NB4 (cell line): ENCODE results near the gene DNAH17.

Experiments used
- DNase-seq: peaks from one replicate; pipeline ENCODE4 v3.0.0; 2010; ENCODE audit warnings: low read depth
- H3K4me3 ChIP-seq: one replicate; pipeline ENCODE4 v1.5.1; 2011; ENCODE audit warnings: mild to moderate bottlenecking, low read depth, low read length, moderate library complexity
- MYC ChIP-seq: IDR thresholded peaks from 2 replicates; pipeline ENCODE4 v1.6.1; 2011; ENCODE audit warnings: low read depth, low read length
- POLR2A ChIP-seq: IDR thresholded peaks from 2 replicates; pipeline ENCODE4 v1.6.1; 2011; ENCODE audit warnings: mild to moderate bottlenecking; ENCODE audit not compliant: insufficient read length; ENCODE audit errors: extremely low read depth
- TF ChIP-seq, protein P1 (sequence below): IDR thresholded peaks from one replicate; pipeline ENCODE4 v1.5.1; 2012; ENCODE audit warnings: low read depth, low read length
- TF ChIP-seq, protein P2 (sequence below): IDR thresholded peaks from 2 replicates; pipeline ENCODE4 v1.6.1; 2011; ENCODE audit warnings: low read depth, low read length

Gene DNAH17

DNA sequence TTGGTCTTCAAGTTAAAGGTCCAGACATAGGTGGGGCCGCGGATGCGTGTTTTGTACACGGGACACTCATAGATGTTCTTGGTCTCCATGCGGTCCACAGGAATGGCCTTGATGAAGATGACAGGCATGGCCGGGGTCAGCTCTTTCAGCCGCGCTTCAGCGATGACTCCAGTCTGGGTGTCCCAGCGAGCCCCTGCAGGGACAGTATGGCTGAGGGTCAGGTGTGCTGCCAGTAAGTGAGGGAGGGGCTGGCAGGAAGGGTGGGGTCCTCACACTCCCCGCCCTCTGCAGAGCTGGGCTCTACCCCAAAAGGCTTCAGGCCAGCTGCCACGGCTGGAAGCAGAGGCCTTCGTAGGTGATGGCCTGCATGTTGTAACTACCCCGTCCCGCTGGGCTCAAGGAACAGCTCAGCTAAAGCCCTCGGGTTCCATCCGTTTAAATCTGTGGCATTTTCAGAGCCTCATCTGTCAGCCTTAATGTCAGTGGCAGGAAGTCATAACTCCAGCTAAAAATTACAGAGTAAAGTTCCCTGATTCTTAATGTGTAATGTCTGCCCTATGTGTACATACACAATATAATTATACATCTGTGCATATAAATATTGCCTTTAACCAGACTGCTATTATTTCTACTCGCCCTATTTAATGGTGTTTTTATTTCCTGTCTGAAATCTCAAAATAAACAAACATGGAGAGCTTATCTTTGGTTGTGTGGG is 153.1 kb downstream of the DNAH17 start:
- DNase-seq, result no peak
- no peak overlapping the region for H3K4me3 ChIP-seq
- TF ChIP-seq, protein P1, sequence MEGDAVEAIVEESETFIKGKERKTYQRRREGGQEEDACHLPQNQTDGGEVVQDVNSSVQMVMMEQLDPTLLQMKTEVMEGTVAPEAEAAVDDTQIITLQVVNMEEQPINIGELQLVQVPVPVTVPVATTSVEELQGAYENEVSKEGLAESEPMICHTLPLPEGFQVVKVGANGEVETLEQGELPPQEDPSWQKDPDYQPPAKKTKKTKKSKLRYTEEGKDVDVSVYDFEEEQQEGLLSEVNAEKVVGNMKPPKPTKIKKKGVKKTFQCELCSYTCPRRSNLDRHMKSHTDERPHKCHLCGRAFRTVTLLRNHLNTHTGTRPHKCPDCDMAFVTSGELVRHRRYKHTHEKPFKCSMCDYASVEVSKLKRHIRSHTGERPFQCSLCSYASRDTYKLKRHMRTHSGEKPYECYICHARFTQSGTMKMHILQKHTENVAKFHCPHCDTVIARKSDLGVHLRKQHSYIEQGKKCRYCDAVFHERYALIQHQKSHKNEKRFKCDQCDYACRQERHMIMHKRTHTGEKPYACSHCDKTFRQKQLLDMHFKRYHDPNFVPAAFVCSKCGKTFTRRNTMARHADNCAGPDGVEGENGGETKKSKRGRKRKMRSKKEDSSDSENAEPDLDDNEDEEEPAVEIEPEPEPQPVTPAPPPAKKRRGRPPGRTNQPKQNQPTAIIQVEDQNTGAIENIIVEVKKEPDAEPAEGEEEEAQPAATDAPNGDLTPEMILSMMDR, result no peak
- no peak for TF ChIP-seq MYC
- TF ChIP-seq POLR2A, result no peak
- TF ChIP-seq, protein P2, sequence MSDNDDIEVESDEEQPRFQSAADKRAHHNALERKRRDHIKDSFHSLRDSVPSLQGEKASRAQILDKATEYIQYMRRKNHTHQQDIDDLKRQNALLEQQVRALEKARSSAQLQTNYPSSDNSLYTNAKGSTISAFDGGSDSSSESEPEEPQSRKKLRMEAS, result no peak

DNA sequence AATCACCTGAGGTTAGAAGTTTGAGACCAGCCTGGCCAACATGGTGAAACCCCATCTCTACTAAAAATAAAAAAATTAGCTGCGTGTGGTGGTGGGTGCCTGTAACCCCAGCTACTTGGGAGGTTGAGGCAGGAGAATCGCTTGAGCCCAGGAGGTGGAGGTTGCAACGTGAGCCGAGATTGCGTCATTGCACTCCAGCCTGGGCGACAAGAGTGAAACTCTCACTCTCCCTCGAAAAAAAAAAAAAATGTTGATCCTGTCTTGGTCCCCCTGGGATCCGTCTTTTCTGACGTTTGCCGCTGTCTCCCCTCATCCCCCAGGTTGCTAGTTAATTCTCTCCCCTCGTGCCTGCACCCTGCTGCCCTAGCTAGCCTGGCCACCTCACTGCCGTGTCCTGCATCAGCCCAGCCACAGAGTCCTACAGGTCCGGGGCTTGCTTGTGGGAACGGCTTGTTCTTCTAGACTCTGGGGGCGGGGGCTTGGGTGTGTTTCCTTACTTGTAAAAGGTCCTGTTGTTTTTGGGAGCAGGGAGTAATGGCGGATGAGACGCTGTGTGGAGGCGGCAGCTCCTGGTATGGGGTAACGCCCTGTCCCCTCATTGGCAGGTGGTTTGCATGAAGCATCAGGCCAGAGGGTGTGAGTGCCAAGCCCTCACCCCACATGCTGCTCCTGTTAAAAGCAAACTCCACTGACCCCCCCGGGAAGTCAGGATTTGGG is 154.2 kb downstream of the DNAH17 start:
- H3K4me3 ChIP-seq, result no peak overlapping the region
- no peak for DNase-seq
- TF ChIP-seq, protein P2, result no peak
- TF ChIP-seq, protein P1, result no peak

DNA sequence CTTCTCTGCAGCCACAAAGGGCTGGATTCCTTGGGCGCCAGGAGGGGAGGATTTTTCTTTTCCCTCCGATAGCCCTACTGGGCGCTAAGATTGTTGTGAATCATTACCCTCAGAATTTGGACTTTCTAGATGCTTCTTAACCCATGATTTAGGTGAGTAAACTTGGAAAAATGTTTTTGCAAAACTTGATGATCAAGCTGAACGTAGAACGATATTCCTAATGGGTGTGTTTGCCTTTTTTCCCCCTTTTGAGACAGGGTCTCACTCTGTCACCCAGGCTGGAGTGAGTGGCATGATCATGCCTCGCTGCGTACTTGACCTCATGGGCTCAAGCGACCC is 155.0 kb downstream of the DNAH17 start:
- H3K4me3 ChIP-seq, result no peak overlapping the region
- DNase-seq, result no peak
- TF ChIP-seq POLR2A, result no peak
- TF ChIP-seq, protein P2, result no peak
- TF ChIP-seq MYC, result no peak
- TF ChIP-seq, protein P1, result no peak

DNA sequence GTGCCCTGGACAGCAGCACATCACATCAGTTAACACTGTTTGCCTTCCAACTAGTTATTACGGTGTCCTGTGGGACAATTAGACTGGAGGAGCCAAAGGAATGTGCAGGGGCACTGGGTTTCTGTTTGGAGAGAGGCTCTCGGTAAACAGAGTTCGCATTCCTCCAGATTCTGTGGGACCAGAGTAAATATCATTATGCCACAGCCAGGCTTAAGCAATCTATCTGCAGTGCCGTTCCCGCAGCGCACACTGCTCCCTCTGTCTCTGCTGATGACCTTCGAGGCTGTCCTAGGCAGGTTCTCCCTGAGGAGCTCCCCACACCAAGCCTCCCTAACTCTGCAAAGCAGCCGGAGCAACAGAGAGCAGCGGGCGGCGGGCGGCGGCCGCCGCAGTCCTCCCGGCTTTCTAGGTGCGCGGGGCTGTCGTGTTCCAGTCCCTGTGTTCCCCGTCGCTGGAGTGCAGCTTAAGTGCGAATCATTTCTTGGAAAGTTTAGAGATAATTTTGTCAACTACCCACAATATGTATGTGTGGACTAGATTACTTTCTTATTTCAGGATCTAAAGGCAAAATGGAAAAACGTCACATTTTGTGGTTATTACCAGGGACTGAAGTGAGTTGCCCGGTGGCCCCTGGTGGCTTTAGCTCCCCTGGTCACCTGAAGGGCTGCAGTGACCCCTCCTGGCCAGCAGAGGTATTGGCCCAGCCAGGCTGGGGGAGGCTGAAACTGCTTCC is 155.5 kb downstream of the DNAH17 start:
- TF ChIP-seq MYC (0 out of 2 replicates have a peak, but pooled peaks have one; percentile 43), POLR2A (no peak)
- TF ChIP-seq, protein P1, result peak; percentile 96
- H3K4me3 ChIP-seq, result no peak overlapping the region
- peak; percentile 74 for DNase-seq

DNA sequence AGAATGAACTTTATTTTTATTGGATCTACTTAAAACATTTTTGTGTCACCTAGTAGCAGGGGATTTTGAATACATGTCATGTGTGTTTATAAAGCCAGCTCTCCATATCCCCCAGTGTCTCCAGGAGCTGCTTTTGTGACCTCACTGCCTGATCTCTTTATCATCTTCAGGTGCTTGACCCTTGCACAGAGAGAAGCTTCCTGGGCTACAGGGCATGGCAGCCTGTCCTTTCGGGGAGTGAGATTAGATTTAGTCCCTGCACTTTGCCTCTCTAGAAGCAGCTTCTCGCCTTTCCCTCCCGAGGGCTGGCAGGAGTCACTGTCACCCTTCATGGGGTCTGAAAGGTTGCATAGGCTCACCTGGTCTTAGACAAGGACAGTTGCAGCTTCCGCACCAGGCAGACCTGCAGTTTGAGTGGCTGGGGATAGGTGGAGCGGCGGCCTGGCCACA is 156.1 kb downstream of the DNAH17 start:
- no peak overlapping the region for H3K4me3 ChIP-seq
- TF ChIP-seq, protein P2, result no peak
- TF ChIP-seq MYC (no peak), POLR2A (no peak)
- TF ChIP-seq, protein P1, result no peak
- no peak for DNase-seq
